ENCODE measurements around the gene IDH3B.
A peak's percentile ranks its signal among the peaks of the same experiment; 100 is the strongest.
"Not testable (repeated sequence)": the region's sequence is repeated elsewhere in the genome, so short reads cannot be mapped to it uniquely, and the experiment has no call there.

Gene IDH3B

DNA sequence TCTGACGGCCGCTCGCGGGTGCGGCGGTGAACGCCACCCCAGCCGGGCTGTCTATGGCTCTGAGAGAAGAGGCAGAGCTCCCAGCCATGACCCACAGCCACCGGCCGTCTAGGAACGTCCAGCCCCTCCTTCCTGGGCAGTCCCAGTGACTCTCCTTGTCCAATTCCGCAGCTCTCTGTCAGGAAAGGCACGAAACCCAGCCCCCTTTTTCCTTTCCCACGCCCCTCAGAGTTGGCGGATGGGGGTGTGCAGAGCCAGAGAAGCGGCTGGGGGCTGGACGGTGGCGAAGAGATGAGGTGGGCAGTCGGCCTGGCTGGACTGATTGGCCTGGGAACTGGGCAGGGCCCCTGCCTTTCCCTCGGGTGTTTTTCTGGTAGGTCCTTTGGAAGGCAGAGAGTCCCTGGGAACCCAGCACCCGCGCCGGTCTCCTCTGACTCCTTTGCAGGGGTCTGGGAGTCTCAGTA, 30.0 kb upstream of the IDH3B start:
- no peak for DNase-seq

DNA sequence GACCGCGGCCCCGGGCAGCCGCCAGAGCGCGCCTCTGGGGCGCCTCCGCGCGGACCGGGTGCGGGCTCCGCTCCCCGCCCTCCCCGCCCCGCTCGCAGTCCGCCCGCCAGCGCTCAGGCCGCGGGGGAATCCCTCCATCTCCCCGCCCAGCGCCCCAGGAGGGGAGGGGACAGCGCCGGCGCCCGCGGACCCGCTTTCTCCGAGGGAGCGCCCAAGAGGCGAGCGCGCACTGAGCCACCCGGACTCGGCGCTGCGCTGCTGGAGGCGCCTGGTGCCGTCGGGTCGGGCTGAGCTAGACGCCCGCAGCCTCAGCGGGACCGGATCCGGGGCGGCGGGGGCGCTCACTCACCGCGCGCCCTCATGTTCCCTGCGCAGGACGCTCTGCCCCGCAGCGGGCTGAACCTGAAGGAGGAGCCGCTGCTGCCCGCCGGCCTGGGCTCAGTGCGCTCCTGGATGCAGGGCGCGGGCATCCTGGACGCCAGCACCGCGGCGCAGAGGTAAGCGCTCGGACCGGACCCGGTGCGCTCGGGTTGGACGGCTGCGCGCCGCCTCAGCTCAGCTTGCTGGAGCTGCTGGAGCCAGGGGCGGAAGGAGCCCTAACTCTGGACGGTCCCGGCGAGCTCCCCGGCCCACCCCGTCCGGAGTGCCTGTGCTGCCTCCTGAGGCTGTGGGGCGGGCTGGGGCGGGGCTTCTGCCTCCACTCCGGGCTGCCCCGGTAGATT, 29.4 kb upstream of the IDH3B start:
- no peak for DNase-seq

DNA sequence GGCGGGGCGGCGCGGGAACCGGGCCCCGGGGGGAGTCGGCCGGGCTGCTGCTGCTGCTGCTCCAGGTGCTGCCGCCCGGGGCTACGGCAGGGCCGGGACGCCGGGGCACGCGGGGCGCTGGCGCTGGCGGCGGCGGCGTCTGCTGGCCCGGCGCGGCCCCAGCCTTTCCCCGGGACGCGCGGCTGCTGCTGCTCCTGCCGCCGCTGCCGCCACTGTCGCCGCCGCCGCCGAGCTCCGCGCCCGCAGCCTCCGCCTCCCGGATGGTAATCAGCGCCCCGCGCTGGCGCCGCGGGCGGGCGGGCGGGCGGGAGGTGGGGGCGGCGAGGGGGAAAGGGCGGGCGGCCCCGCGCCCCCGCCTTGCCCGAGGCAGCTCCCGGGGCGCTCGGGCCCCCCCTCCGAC, 28.9 kb upstream of the IDH3B start:
- DNase-seq = no peak

DNA sequence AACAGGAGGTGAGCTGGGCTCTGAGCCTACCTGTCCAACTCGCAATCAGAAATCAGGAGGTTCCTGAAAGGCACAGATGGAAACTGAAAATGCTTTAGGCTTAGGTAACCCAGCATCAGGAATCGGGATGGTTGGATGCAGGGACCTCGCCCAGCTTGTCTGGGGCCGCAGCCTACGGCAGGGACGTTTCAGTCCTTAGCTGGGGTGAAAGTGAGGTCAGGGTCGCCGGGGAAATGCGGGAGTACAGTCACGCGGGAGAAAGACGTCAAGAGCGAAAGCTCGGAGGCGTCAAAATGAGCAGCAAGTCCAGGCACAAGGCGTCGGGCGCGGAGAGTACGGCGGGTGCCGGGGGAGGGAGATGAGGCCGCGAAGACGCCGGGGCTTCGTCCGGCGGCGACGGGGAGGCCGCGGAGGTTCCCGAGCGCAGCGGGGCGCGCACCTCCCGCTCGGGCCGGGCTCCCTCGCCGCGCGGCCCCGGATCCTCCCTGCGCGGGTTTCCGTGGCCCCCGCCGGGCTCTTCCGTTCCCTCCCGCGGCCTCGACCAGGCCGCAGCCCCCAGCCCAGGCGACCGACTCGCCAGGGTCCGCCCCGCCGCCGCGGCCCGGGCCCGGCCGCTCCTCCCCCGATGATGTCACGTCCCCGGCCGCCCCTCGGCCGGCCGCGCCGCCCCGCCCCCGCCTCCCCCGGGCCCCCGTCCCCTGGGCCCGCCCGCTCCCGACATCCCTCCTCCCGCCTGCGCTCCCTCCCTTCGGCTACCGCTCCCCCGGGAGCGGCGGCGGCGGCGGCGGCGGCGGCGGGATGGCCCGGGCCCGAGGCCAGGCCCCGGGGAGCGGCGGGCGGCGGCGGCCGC, 28.2 kb upstream of the IDH3B start, which contains the start of gene EBF4:
TSS of gene EBF4 (plus strand) at position 745 of the 850 bp plus-strand sequence. CDS start 866 bp downstream, outside the sequence.
- DNase-seq = no peak

DNA sequence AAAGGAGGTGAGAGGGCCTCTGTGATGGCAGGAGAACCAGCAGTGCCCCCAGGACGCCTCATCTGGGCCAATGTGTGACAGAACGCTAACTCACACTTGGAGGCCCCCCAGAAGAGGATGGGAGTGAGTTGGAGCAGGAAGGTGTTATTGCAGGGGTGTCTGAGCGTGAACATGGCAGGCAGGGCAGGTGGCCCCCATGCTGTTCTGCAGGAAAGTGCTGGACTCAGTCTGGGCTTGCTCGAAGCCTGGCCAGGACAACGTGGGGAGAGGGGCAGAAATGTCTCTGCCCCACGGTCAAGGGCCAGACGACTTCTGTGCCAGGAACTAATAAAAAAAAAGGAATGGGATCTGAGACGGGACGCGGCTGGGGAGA, 27.6 kb upstream of the IDH3B start:
- DNase-seq = no peak

DNA sequence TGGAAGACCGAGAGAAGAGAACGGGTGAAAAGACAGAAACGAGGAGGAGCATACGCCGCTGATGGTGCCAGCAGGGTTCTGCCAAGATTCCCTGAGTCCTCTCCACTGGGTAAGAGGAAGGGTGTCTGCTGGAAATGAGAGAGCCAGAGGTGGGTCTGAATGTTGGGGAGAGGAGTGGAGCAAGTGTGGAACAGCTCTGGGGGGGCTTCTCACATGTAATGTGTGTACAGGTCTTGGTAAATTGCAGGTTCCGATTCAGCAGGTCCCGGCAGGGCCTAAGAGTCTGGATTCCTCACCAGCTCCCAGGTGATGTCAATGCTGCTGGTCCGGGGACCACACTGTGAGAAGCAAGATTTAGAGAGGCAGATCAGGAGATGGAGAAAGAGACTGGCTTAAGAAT, 27.1 kb upstream of the IDH3B start:
- DNase-seq = no peak

DNA sequence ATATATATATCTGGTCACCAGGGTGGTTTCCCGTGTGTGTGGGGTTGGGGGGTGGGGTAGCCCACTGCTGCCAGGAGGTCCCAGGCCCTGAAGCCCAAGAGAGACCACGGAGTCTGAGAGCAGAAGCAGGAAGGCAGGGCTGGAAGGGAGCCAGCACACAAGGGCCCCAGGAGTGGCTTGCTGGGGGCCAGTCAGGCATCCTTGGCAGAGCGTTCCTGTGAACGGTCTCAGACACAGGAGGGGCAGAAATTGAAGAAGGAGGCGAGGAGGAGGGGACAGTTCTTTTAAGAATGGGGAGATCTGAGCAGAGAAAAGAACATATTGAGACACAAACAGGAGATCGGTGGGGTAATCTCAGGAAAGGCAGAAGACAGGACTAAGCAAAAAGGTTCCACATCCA, 26.7 kb upstream of the IDH3B start:
- no peak for DNase-seq

DNA sequence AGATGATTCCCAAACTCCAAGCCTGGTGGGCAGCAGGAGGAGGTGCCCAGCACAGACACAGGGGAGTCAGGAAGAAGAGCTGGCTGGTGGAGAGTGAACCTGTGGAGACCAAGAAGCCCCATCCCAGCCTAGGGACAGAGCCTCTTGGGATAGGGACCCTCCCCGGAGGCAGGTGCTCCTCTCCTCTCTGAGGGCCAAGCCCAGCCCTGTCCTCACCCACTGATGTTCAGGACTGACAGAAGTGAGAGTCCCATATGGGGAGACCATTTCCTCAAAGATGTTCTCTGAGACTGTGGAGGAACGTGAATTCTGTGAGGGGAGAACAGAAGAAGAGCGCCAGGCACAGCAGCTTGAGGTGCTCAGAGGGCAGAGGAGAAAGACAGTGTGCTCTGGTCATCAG, 26.2 kb upstream of the IDH3B start:
- no peak for DNase-seq

DNA sequence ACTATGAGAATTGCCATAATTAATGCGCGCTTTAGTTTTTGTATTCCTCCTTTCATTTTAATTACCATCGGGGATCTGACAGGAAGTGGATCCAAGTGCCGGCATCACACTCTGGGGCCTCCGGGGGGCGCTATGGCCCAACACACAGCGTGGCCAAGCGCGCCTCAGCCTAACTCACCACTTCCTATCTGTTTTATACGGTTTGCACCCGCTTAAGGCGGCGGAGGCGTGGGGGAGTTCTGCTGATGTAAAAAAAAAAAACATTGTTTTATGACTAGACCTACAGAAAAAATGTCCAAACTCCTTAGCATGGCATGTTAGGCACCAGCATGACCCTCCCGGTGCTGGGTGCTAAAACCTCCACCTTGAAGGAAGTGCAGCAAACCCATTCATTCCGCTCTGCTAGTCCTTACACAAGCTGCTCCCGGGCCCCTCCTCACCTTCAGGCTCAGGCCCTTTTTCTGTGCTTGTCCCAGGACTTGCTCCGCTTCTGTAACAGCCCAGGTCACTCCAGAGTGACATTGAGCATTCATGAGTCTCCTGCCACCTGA, 24.1 kb upstream of the IDH3B start:
- peak; percentile 86 to 88 for DNase-seq

DNA sequence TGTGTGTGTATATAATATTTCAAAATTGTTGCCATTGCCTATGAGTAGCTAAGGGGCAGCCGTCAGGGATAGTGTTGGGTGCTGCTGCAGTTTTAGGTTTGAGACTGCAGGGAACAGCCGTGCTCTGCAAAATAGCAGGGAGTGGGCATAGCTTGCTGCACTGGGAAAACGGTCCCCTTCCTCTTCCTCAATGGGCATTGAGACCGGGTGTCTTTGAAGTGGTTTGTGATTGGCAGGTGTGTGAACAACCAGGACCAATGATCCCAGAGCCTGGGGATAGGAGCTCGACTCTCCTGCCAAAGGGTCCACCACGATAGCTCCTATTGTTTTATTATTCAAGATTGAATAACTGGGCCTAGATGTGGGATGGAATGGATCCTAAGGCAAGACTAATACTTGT, 23.5 kb upstream of the IDH3B start:
- no peak for DNase-seq

DNA sequence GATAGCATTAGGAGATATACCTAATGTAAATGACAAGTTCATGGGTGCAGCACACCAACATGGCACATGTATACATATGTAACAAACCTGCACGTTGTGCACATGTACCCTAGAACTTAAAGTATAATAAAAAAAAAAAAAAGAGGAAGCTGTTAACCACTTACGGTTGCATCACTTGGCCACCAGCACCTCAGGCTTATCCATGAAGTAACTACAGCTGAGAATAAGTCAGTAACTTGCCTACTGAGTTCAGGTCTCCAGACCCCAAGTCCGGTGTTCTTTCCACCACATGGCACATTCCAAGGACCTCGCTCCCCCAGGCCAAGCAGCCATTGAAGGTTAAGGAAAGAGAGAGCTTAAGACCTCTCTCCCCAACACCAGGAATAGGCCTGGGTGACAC, 20.8 kb upstream of the IDH3B start:
- peak; percentile 80 to 85 for DNase-seq

DNA sequence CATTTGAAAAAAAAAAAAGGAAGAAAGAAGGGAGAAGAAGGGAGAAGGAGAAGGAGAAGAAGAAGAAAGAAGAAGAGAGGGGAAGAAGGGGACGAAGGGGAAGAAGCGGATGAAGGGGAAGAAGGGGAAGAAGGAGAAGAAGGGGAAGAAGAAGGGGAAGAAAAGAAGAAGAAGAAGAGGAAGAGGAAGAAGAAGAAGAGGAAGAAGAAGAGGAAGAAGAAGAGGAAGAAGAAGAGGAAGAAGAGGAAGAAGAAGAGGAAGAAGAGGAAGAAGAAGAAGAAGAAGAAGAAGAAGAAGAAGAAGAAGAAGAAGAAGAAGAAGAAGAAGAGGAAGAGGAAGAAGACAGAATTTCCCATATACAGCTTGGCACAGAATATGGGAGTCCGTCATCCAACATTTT, 18.0 kb upstream of the IDH3B start:
- not testable (repeated sequence) for DNase-seq

DNA sequence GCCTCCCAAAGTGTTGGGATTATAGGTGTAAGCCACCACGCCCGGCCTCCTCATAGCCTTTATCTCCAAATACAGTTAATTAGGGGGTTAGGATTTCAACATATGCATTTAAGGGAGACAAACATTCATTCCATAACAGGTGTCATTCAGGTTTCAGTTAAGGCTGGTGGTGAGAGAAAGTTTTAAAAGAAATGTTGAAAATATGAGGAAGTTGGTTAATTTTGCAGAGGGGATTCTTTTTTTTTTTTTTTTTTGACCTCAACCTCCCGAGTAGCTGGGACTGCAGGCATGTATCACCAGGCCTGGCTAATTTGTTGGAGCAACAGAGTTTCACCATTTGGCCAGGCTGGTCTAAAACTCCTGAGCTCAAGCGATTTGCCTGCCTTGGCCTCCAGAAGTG, 16.0 kb upstream of the IDH3B start:
- DNase-seq = peak in 1 of 2 experiments; percentile 11

DNA sequence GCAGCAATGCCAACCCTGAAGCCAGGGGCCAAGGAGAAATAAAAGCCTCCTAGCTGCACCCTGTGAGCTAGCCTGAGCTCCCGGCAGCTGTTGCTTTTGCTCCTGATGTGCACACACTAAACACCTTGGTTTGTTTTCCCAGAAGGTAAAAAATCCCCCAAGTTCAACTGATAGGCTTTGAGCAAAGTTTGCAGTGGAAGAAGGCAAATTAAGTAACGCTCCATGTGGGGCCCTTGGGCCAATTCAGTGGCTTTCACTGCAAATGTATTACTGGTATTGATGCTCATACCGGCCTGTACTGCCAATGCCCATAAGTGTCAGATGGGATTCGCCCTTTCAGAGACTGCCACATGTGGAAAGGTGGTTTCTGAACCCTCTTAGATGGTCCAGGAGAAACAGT, 9.4 kb upstream of the IDH3B start:
- no peak for DNase-seq

DNA sequence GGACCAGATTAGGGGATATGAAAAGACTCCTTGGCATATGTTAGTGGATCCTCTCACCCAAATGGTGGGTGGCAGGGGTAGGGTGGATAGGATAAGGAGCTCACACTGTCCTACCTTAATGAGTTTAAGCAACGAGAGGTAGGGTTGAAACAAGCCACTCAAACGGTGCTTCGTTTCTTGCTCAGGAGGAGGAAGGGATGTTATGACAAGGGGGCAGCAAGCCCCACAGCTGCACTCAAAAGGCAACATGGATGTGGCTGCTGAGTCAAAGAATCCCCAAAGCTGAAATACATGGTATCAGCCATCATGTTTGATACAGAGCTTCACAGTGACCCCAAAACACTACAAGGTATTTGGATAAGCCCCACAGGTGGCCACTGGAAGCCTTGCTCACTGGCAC, 8.4 kb upstream of the IDH3B start:
- DNase-seq = no peak

DNA sequence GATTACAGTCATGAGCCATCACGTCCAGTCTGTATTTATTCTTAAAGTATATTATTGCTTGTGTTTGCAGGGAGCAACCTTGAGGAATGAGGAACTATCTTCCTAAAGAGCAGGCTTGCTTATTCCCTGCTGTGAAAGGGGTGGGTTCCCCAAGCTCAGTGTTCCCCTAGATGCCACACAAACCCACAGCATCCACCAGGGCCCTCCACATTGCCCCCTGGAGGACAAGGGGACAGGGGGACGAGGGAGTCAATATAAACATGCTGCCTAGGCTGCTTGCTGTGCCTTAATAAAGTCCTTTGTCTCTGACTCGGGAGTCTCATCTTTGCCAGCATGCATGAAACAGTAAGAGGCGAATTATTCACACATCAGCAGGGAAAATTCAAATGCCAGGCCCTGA, 8.0 kb upstream of the IDH3B start:
- DNase-seq = peak; percentile 41 to 51

DNA sequence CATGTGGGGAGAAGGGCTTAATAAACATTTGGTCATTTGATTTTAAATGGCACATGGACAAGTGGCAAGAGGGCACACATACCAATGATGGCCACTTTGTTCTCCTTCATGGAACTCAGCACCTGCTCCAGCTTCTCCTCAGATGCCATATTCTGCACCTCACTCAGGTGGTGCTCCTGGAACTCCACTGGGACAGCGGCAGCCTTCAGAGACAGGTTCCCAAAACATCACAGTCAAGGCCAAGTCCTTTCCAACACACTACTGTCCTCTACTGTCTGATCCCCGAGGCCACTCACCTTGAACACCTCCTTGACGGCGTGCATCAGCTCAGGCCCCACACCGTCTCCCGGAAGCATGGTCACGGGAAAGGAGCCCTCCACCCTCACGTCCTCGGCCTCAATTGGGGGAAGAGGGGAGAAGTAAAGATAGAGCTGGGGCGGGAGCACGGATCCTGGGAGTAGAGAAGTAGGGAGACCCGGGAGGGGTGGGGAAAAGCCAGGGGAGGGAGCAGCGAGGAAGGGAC, 591 bp downstream of the IDH3B start:
- DNase-seq = no peak

DNA sequence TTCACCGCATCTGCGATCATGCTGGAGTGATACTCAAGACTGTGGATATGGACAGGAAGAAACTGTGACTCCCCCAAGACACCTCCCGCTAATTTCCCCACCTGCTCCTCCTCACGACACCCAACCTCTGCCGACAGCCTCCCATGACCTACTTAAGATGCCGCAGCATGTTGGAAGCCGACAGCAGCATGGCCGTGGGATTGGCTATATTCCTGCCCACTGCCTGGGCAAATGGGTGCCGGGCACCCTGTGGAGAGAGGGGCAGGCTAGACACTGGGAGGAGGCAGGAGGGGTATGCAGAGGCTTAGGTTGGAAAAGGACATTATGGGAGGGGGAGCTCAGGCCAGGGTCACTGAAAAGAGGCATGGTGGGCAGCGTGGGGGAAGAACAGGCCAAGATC, 4.5 kb downstream of the IDH3B start:
- DNase-seq = no peak

DNA sequence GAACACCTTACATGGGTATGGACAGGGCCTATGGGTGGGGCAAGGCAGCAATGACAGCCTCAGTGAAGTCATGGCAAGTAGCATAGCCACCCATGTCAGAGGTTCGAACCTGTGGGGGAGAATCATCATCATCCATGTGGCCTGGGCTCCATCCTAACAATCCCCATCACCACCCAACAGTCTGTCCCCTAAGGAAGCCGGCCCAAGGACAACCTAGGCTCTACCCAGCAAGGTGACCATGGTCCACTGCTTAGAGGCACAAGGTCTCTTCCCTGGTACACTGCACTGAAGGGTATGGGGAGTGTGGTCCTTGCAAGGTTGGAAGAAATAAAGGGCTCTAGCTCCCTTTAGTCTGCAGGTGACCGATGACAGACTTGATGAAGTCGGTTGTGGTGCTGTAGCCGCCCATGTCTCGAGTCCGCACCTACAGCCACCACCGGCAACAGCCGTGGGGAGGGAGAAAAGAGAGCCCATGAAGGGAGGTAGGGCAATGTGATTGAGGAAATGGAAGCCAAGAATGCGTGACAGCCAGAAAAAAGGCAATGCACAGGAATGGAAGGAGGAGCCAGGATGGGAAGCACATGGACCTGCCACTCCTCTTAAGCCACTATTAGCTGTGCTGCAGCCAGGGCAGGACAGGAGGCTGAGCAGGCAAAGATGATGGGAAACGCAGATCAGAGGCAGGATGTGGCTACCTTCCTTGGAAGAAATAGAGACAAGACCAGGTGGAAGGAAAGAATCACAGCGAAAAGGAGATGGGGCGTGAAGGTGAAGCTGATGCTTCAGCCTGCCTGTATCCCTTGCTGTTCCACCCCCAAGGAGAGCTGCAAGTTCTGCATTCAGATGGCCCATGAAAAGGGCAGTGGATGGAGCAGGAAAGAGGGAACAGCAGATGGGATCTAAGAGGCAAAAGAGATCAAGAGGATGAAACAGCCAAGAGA, 5.3 kb downstream of the IDH3B start:
- DNase-seq = peak in 1 of 2 experiments; percentile 10

DNA sequence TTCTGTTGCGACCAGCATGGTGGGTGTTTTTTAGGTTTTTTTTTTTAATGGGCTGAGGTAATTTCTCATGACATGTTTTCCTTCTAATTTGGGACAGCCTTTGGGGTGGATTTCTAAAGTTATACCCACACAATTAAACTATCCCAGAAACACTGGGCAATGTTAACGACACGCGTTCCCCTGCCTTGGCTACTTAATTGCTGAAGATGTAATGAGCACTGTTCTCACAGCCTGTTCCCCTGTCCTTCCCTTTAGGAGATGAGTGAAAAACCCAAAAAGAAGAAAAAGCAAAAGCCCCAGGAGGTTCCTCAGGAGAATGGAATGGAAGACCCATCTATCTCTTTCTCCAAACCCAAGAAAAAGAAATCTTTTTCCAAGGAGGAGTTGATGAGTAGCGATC, 6.3 kb downstream of the IDH3B start:
- no peak for DNase-seq

DNA sequence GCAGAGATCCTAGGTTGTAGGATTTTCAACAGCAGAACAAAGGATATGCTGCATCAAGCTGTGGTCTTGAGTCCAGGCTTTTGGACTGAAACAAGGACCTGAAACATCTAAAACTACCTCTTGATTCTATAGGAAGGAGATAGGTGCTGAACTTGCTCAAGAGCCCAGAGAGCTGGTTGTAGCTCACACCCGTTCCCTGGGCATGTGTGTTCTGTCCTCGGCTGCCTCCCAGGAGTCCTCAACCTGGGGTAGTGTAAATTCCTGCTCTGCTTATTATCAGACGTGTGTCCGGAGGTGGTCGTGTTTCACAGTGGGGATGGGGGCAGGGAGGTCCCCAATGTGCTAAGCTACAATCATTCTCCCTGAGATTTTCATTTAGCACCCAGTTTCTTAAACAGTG, 6.8 kb downstream of the IDH3B start:
- no peak for DNase-seq

DNA sequence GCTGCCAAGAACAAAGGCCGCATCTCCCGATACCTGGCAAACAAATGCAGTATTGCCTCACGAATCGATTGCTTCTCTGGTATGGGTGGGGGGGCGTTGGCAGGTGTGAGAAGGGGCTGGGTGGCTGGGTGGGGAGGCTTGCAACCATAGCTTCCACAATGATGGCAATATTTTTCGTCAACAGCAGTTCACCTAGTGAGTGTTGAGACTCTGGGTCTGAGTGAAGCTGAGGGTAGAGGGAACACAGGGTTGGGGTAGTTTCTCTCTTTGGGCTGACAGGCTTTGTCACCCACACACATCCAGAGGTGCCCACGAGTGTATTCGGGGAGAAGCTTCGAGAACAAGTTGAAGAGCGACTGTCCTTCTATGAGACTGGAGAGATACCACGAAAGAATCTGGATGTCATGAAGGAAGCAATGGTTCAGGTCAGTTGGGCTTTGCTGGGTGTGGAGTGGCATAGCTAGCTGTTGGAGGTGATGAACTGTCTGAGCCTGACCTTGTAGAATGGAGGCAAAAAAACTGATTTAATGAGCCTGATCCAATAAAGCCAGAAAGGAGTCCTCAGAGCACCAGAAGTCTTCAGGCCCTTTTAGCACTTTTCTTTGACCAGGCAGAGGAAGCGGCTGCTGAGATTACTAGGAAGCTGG, 7.4 kb downstream of the IDH3B start:
- no peak for DNase-seq

Measured in Kasumi-1 (cell line).